Astrocyte of the cerebellum (primary cell): Measurements from ENCODE around the gene CHSY3.
A peak's percentile ranks its signal among the peaks of the same experiment; 100 is the strongest.

Source experiments
- DNase-seq: peaks from one replicate; pipeline ENCODE4 v3.0.0-alpha.2; 2011; ENCODE audit warnings: low read depth
- H3K4me3 ChIP-seq: 2 replicates; pipeline ENCODE4 v1.5.1; 2011; ENCODE audit warnings: mild to moderate bottlenecking, low read depth, low read length, moderate library complexity
- CTCF ChIP-seq: IDR thresholded peaks from 2 replicates; pipeline ENCODE4 v1.5.1; 2012; ENCODE audit warnings: low read length, low read depth, moderate library complexity, mild to moderate bottlenecking; ENCODE audit errors: missing control alignments
- in situ Hi-C: cut with HindIII; loops from 2 replicates; pipeline ENCODE4 v1.10.0; 2017; ENCODE audit warnings: low sequenced_read_pairs

The CHSY3 gene

GRCh38 chr5:130063603-130064002 is 159.3 kb downstream of the CHSY3 start:
- no peak overlapping the region for H3K4me3 ChIP-seq
- no peak for TF ChIP-seq CTCF
- no peak for DNase-seq
- in situ Hi-C loops: no loop called here

- no peak for TF ChIP-seq CTCF
- no peak for DNase-seq
- in situ Hi-C loops: no loop called here
- no peak overlapping the region for H3K4me3 ChIP-seq
Observed at GRCh38 chr5:130064484-130064883, 160.2 kb downstream of the CHSY3 start.

- no peak overlapping the region for H3K4me3 ChIP-seq
- no peak for TF ChIP-seq CTCF
- in situ Hi-C loops: no loop called here
- DNase-seq: no peak
Observed at GRCh38 chr5:130065617-130066016, 161.4 kb downstream of the CHSY3 start.

GRCh38 chr5:130066644-130067043 is 162.4 kb downstream of the CHSY3 start:
- in situ Hi-C loops: no loop called here
- no peak for TF ChIP-seq CTCF
- DNase-seq: peak; percentile 3
- H3K4me3 ChIP-seq: no peak overlapping the region

- H3K4me3 ChIP-seq: no peak overlapping the region
- DNase-seq: no peak
- no peak for TF ChIP-seq CTCF
- in situ Hi-C loops: no loop called here
Observed at GRCh38 chr5:130067364-130067763, 163.1 kb downstream of the CHSY3 start.

- no peak for TF ChIP-seq CTCF
- no peak overlapping the region for H3K4me3 ChIP-seq
- no peak for DNase-seq
- in situ Hi-C loops: no loop called here
Observed at GRCh38 chr5:130068101-130068500, 163.8 kb downstream of the CHSY3 start.

GRCh38 chr5:130068988-130069387 is 164.7 kb downstream of the CHSY3 start:
- TF ChIP-seq CTCF: no peak
- no peak overlapping the region for H3K4me3 ChIP-seq
- no peak for DNase-seq
- in situ Hi-C loops: no loop called here
